Measurements from ENCODE around the gene GRAMD1A. TPM values are rescaled to one million over a fixed set of nuclear protein-coding genes. Genes with fewer than 3 reads are reported as not detected.

GRAMD1A gene
- total RNA-seq, 1 donor from 2014 or later, result 50.3 TPM

DNA sequence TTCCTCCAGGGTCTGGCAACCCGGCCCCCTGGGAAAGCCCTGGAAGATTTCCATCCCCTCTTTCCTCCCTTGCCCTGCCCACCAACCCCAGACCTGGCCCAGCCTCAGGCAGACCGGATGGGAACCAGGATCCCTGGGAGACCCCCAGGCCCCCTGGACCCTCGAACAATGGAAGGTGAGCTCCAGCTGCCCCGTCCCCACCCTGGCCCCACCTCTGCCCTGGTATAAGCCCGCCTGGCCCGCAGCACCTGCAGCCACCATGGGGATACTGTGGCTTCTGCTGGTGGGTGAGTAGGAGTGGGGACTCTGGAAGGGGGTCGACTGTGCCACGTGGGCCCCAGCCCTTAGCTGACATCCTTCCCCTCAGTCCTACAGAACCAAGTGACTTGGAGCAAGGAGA, 73.8 kb downstream of the GRAMD1A start:
- DNase-seq (ENCODE audit: low spot score), result no peak

GRCh38 chr19:35074426-35075201, 74.5 kb downstream of the GRAMD1A start:
- no peak for DNase-seq (ENCODE audit: low spot score)

DNA sequence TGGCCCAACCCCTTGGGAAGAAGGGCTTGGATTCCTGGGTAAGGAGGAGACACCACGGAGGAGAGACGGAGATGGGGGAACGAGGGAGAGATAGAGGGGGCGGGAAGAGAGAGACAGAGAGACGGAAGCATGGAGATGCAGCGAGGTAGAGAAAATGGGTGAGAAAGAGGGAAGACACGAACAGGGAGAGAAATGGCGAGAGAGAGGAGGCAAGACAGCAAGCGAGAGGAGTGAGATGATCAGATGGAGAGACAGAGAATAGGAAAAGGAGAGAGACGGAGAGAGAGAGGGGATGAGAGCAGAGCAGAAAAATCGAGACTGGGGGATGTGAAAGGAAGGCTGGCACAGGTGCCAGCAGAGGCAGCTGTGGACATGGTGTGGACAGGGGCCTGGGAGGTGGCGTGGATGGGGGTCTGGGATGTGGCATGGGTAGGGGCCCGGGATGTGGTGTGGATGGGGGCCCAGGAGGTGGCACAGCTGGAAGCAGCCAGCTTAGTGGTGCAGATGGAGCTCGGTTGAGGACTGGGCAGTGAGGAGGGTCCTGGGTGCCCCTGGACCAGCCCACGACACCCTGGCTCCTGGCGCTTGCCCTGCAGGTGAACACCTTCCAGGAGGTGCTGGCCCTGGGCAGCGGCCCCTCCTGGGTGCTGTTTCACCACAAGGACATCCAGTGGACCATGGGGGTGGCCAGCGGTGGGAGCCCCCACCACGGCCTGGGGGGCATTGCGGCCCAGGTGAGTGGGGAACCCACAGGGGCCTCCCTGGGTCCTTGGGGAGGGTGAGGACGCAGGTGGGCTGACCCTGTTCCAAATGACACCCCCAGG, 75.3 kb downstream of the GRAMD1A start:
- no peak for DNase-seq (ENCODE audit: low spot score)

- no peak for DNase-seq (ENCODE audit: low spot score)
These were observed 75.9 kb downstream of the GRAMD1A start for GRCh38 chr19:35076026-35076370.

Other genes starting within 250 kb of the GRAMD1A start
- 7.2 TPM for gene ZNF599, start 227.1 kb upstream of the GRAMD1A start, total RNA-seq (ENCODE audit: insufficient read depth, low replicate concordance)
- 5.5 TPM for gene ZNF30, start 73.4 kb upstream of the GRAMD1A start, total RNA-seq (ENCODE audit: insufficient read depth, low replicate concordance)
- gene ZNF792, start 36.1 kb upstream of the GRAMD1A start, total RNA-seq (ENCODE audit: insufficient read depth, low replicate concordance), result 6.3 TPM
- 2.9 TPM for gene SCN1B, start 30.1 kb downstream of the GRAMD1A start, total RNA-seq (ENCODE audit: insufficient read depth, low replicate concordance)
- gene HPN, start 41.4 kb downstream of the GRAMD1A start, total RNA-seq (ENCODE audit: insufficient read depth, low replicate concordance), result 0.24 TPM
- 26.7 TPM for gene FXYD3, start 115.5 kb downstream of the GRAMD1A start, total RNA-seq (ENCODE audit: insufficient read depth, low replicate concordance)
- gene LGI4, start 134.7 kb downstream of the GRAMD1A start, total RNA-seq (ENCODE audit: insufficient read depth, low replicate concordance), result 10.6 TPM
- 3.4 TPM for gene FXYD1, start 138.5 kb downstream of the GRAMD1A start, total RNA-seq (ENCODE audit: insufficient read depth, low replicate concordance)
- gene FXYD7, start 142.9 kb downstream of the GRAMD1A start, total RNA-seq (ENCODE audit: insufficient read depth, low replicate concordance), result 1.2 TPM
- 12.5 TPM for gene FXYD5, start 154.4 kb downstream of the GRAMD1A start, total RNA-seq (ENCODE audit: insufficient read depth, low replicate concordance)
- 0.48 TPM for gene FAM187B, start 228.4 kb downstream of the GRAMD1A start, total RNA-seq (ENCODE audit: insufficient read depth, low replicate concordance)
- gene LSR, start 248.7 kb downstream of the GRAMD1A start, total RNA-seq (ENCODE audit: insufficient read depth, low replicate concordance), result 4.1 TPM

Measured in umbilical cord (tissue), 2 donors.